GM23338 (cell line): ENCODE results near the gene ACOXL.

Experiments
- CREB1 ChIP-seq: fragments of 250-450 bp; sonication (Bioruptor Pico); IDR thresholded peaks from 2 replicates; pipeline ENCODE4 v1.5.0; 2020; ENCODE audit warnings: low read depth, mild to moderate bottlenecking, moderate library complexity
- EZH2 ChIP-seq: fragments of 200-600 bp; sonication (generic); IDR thresholded peaks from one replicate; pipeline ENCODE4 v1.8.0; 2017; ENCODE audit warnings: antibody characterized with exemption, mild to moderate bottlenecking, low read depth; ENCODE audit not compliant: unreplicated experiment
- EZH2phosphoT487 ChIP-seq: fragments of 200-600 bp; sonication (generic); IDR thresholded peaks from one replicate; pipeline ENCODE4 v1.8.1; 2018; ENCODE audit warnings: antibody characterized with exemption; ENCODE audit not compliant: unreplicated experiment
- JUNB ChIP-seq: IDR thresholded peaks from one replicate; pipeline ENCODE4 v1.6.1; 2016; ENCODE audit warnings: antibody characterized with exemption; ENCODE audit not compliant: unreplicated experiment
- NANOG ChIP-seq: IDR thresholded peaks from 2 replicates; pipeline ENCODE4 v1.6.1; 2016; ENCODE audit warnings: antibody characterized with exemption, borderline replicate concordance
- POLR2AphosphoS5 ChIP-seq: IDR thresholded peaks from 2 replicates; pipeline ENCODE4 v1.6.1; 2016; ENCODE audit warnings: antibody characterized with exemption, low read depth
- ZNF331 ChIP-seq: fragments of 250-450 bp; sonication (Bioruptor Pico); IDR thresholded peaks from 2 replicates; pipeline ENCODE4 v1.5.0; 2020; ENCODE audit warnings: low read depth, mild to moderate bottlenecking, moderate library complexity
- TF ChIP-seq, protein P1 (sequence below), 2 experiments: fragments of 200-600 bp in 1 of 2; sonication (generic) in 1 of 2; conservative IDR thresholded peaks; 2 replicates each; pipeline versions ENCODE4 v1.5.1 to v1.6.1; 2016 to 2017; ENCODE audit warnings: antibody characterized with exemption in 2 of 2, low read depth in 2 of 2, mild to moderate bottlenecking in 2 of 2, moderate library complexity in 1 of 2
- TF ChIP-seq, protein P2 (sequence below): IDR thresholded peaks from one replicate; pipeline ENCODE4 v1.6.1; 2018; ENCODE audit warnings: antibody characterized with exemption; ENCODE audit not compliant: unreplicated experiment
- TF ChIP-seq, protein P3 (sequence below): IDR thresholded peaks from 2 replicates; pipeline ENCODE4 v1.6.1; 2016; ENCODE audit warnings: antibody characterized with exemption

DNA sequence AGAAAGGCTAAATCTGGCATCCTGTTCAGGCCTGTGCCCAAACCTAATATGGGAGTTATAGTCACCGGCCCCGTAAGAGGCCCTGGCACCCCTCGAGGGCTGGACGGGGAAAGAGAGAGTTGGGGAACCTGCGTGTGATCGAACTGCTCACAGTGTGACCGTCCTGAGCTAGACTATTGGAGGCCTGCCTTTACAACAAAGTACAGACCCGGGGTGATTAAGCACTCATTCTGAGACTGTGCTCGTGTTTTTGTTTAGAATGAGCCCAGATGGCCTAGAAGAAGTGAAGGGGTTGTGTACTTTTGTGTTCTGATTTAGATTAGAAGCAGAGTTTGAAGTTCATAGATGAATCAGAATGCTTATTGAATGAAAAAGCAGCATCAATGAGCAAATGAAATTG, 115.3 kb downstream of the ACOXL start:
- TF ChIP-seq, protein P1, sequence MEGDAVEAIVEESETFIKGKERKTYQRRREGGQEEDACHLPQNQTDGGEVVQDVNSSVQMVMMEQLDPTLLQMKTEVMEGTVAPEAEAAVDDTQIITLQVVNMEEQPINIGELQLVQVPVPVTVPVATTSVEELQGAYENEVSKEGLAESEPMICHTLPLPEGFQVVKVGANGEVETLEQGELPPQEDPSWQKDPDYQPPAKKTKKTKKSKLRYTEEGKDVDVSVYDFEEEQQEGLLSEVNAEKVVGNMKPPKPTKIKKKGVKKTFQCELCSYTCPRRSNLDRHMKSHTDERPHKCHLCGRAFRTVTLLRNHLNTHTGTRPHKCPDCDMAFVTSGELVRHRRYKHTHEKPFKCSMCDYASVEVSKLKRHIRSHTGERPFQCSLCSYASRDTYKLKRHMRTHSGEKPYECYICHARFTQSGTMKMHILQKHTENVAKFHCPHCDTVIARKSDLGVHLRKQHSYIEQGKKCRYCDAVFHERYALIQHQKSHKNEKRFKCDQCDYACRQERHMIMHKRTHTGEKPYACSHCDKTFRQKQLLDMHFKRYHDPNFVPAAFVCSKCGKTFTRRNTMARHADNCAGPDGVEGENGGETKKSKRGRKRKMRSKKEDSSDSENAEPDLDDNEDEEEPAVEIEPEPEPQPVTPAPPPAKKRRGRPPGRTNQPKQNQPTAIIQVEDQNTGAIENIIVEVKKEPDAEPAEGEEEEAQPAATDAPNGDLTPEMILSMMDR (conservative IDR thresholded peaks at IDR 0.05; ENCODE audit: low read depth in 2 of 2): no peak
- TF ChIP-seq POLR2AphosphoS5 (no peak), EZH2 (no peak), ZNF331 (CRISPR knock-in tag) (no peak), EZH2phosphoT487 (no peak), CREB1 (CRISPR knock-in tag) (no peak), JUNB (no peak), NANOG (no peak)
- TF ChIP-seq, protein P2, sequence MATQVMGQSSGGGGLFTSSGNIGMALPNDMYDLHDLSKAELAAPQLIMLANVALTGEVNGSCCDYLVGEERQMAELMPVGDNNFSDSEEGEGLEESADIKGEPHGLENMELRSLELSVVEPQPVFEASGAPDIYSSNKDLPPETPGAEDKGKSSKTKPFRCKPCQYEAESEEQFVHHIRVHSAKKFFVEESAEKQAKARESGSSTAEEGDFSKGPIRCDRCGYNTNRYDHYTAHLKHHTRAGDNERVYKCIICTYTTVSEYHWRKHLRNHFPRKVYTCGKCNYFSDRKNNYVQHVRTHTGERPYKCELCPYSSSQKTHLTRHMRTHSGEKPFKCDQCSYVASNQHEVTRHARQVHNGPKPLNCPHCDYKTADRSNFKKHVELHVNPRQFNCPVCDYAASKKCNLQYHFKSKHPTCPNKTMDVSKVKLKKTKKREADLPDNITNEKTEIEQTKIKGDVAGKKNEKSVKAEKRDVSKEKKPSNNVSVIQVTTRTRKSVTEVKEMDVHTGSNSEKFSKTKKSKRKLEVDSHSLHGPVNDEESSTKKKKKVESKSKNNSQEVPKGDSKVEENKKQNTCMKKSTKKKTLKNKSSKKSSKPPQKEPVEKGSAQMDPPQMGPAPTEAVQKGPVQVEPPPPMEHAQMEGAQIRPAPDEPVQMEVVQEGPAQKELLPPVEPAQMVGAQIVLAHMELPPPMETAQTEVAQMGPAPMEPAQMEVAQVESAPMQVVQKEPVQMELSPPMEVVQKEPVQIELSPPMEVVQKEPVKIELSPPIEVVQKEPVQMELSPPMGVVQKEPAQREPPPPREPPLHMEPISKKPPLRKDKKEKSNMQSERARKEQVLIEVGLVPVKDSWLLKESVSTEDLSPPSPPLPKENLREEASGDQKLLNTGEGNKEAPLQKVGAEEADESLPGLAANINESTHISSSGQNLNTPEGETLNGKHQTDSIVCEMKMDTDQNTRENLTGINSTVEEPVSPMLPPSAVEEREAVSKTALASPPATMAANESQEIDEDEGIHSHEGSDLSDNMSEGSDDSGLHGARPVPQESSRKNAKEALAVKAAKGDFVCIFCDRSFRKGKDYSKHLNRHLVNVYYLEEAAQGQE: no peak
- TF ChIP-seq, protein P3, sequence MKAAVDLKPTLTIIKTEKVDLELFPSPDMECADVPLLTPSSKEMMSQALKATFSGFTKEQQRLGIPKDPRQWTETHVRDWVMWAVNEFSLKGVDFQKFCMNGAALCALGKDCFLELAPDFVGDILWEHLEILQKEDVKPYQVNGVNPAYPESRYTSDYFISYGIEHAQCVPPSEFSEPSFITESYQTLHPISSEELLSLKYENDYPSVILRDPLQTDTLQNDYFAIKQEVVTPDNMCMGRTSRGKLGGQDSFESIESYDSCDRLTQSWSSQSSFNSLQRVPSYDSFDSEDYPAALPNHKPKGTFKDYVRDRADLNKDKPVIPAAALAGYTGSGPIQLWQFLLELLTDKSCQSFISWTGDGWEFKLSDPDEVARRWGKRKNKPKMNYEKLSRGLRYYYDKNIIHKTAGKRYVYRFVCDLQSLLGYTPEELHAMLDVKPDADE: no peak
